ENCODE measurements around the gene TMSB4X.
A peak's percentile ranks its signal among the peaks of the same experiment; 100 is the strongest.

Gene TMSB4X

DNA sequence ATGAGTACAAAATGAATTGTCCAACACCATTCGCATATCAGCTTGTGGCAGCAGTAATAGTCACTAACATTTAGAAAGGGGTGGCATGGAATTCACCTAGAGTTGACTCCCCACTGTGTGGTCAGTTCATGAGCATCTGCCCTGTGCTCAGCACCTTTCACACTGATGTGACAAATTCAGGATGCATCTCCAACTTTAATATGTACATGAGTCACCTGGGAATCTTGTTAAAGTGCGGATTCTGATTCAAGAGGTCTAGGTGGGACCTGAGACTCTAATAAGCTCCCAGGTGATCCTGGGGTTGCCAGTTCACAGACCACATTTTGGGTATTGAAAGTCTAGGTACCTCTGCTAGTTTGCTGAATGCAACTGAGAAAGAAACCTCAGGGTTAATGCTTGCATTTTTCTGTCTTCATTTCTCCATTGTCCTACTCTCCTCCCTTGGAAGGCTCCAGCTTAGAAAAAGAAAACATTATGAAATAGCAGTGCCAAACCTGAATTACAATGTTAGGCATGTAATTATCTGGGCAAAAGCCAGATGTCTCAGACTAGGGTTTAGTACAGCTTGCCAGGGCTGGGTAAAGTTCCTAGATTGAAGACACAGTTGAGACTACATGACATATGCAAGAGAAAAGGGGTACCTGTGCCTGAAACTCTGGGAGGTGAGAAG lies 32.7 kb downstream of the TMSB4X start:
- no peak for TF ChIP-seq EZH2 (IDR thresholded peaks at IDR 0.05; ENCODE audit: borderline replicate concordance, low read length)
- TF ChIP-seq, protein P1, sequence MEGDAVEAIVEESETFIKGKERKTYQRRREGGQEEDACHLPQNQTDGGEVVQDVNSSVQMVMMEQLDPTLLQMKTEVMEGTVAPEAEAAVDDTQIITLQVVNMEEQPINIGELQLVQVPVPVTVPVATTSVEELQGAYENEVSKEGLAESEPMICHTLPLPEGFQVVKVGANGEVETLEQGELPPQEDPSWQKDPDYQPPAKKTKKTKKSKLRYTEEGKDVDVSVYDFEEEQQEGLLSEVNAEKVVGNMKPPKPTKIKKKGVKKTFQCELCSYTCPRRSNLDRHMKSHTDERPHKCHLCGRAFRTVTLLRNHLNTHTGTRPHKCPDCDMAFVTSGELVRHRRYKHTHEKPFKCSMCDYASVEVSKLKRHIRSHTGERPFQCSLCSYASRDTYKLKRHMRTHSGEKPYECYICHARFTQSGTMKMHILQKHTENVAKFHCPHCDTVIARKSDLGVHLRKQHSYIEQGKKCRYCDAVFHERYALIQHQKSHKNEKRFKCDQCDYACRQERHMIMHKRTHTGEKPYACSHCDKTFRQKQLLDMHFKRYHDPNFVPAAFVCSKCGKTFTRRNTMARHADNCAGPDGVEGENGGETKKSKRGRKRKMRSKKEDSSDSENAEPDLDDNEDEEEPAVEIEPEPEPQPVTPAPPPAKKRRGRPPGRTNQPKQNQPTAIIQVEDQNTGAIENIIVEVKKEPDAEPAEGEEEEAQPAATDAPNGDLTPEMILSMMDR (IDR thresholded peaks at IDR 0.05; ENCODE audit: low read length), result no peak
- 0 out of 2 replicates have a peak, but pooled peaks cover 4% of the 10 kb centered on the region for H3F3A ChIP-seq (ENCODE audit: insufficient read depth, low read length)
- peak overlapping the region; percentile 92 for H3K27ac ChIP-seq (ENCODE audit: low read depth, low read length, poor library complexity, severe bottlenecking)
- H3K9ac ChIP-seq (ENCODE audit: low read length), result peak overlapping the region; percentile 33; the same call in 1 of the 2 replicates
- H3K9me3 ChIP-seq (ENCODE audit: low read length), result no peaks in the 10 kb centered on the region
- no peaks in the 10 kb centered on the region for H3K9me2 ChIP-seq (ENCODE audit: low read depth, low read length)
- no peaks in the 10 kb centered on the region for H3K27me3 ChIP-seq (ENCODE audit: insufficient read depth, low read length)
- H3K4me2 ChIP-seq (ENCODE audit: low read length), result peak overlapping the region; percentile 51
- no peaks in the 10 kb centered on the region for H3K36me3 ChIP-seq (ENCODE audit: insufficient read depth, low read length)
- H2AFZ ChIP-seq (ENCODE audit: low read length), result no peak overlapping the region
- H3K79me2 ChIP-seq (ENCODE audit: insufficient read depth, low read length), result no peaks in the 10 kb centered on the region
- peaks cover 66% of the 10 kb centered on the region for H3K4me1 ChIP-seq (ENCODE audit: insufficient read depth, low read length, severe bottlenecking)
- no peak overlapping the region for H3K4me3 ChIP-seq (ENCODE audit: low read depth, low read length, poor library complexity, severe bottlenecking)
- no peaks in the 10 kb centered on the region for H4K20me1 ChIP-seq (ENCODE audit: insufficient read depth, low read length)

- Histone ChIP-seq H2AFZ (ENCODE audit: low read length) (no peak overlapping the region), H3K79me2 (ENCODE audit: insufficient read depth, low read length) (no peaks in the 10 kb centered on the region), H3K4me3 (ENCODE audit: low read depth, low read length, poor library complexity, severe bottlenecking) (peak overlapping the region; percentile 10), H3K36me3 (ENCODE audit: insufficient read depth, low read length) (no peaks in the 10 kb centered on the region), H3K27ac (ENCODE audit: low read depth, low read length, poor library complexity, severe bottlenecking) (peak overlapping the region; percentile 92), H3K9me3 (ENCODE audit: low read length) (no peaks in the 10 kb centered on the region), H3K9ac (ENCODE audit: low read length) (peak overlapping the region; percentile 33; the same call in 1 of the 2 replicates), H4K20me1 (ENCODE audit: insufficient read depth, low read length) (no peaks in the 10 kb centered on the region), H3K27me3 (ENCODE audit: insufficient read depth, low read length) (no peaks in the 10 kb centered on the region), H3K4me2 (ENCODE audit: low read length) (peak overlapping the region; percentile 51), H3F3A (ENCODE audit: insufficient read depth, low read length) (0 out of 2 replicates have a peak, but pooled peaks cover 4% of the 10 kb centered on the region), H3K9me2 (ENCODE audit: low read depth, low read length) (no peaks in the 10 kb centered on the region), H3K4me1 (ENCODE audit: insufficient read depth, low read length, severe bottlenecking) (peaks cover 64% of the 10 kb centered on the region)
- TF ChIP-seq, protein P1 (IDR thresholded peaks at IDR 0.05; ENCODE audit: low read length), result no peak
- no peak for TF ChIP-seq EZH2 (IDR thresholded peaks at IDR 0.05; ENCODE audit: borderline replicate concordance, low read length)
Measured at GRCh38 chrX:13008189-13008533, 33.3 kb downstream of the TMSB4X start.

- no peaks in the 10 kb centered on the region for H3K36me3 ChIP-seq (ENCODE audit: insufficient read depth, low read length)
- H3K27me3 ChIP-seq (ENCODE audit: insufficient read depth, low read length), result no peaks in the 10 kb centered on the region
- no peaks in the 10 kb centered on the region for H3K9me2 ChIP-seq (ENCODE audit: low read depth, low read length)
- H3K9me3 ChIP-seq (ENCODE audit: low read length), result no peaks in the 10 kb centered on the region
- H2AFZ ChIP-seq (ENCODE audit: low read length), result no peak overlapping the region
- H3K27ac ChIP-seq (ENCODE audit: low read depth, low read length, poor library complexity, severe bottlenecking), result peak overlapping the region; percentile 92
- no peak overlapping the region for H3K4me2 ChIP-seq (ENCODE audit: low read length)
- H4K20me1 ChIP-seq (ENCODE audit: insufficient read depth, low read length), result no peaks in the 10 kb centered on the region
- H3F3A ChIP-seq (ENCODE audit: insufficient read depth, low read length), result 0 out of 2 replicates have a peak, but pooled peaks cover 4% of the 10 kb centered on the region
- H3K4me3 ChIP-seq (ENCODE audit: low read depth, low read length, poor library complexity, severe bottlenecking), result no peak overlapping the region
- H3K4me1 ChIP-seq (ENCODE audit: insufficient read depth, low read length, severe bottlenecking), result peaks cover 64% of the 10 kb centered on the region
- H3K9ac ChIP-seq (ENCODE audit: low read length), result no peak overlapping the region; the same call in 1 of the 2 replicates
- TF ChIP-seq, protein P1 (IDR thresholded peaks at IDR 0.05; ENCODE audit: low read length), result no peak
- no peak for TF ChIP-seq EZH2 (IDR thresholded peaks at IDR 0.05; ENCODE audit: borderline replicate concordance, low read length)
- H3K79me2 ChIP-seq (ENCODE audit: insufficient read depth, low read length), result no peaks in the 10 kb centered on the region
Measured at GRCh38 chrX:13008851-13009250, 33.9 kb downstream of the TMSB4X start.
